Endothelial cell (in vitro differentiated cells): ENCODE data around the gene KRTAP4-4. TPM values are rescaled to one million over a fixed set of nuclear protein-coding genes. Genes with fewer than 3 reads are reported as not detected.

Experiments
- DNase-seq: peaks from one replicate; pipeline ENCODE4 v3.0.0; 2021; ENCODE audit warnings: low spot score
- H3K27ac Mint-ChIP-seq: one replicate; pipeline ENCODE4 v1.8.0; 2021; ENCODE audit warnings: mixed read lengths, inconsistent platforms; ENCODE audit not compliant: unreplicated experiment
- H3K27me3 Mint-ChIP-seq: one replicate; pipeline ENCODE4 v1.8.0; 2021; ENCODE audit warnings: mild to moderate bottlenecking, moderate library complexity, mixed read lengths, inconsistent platforms; ENCODE audit not compliant: unreplicated experiment
- H3K36me3 Mint-ChIP-seq: one replicate; pipeline ENCODE4 v1.8.0; 2021; ENCODE audit warnings: mild to moderate bottlenecking, low read depth, mixed read lengths, inconsistent platforms; ENCODE audit not compliant: unreplicated experiment
- H3K4me1 Mint-ChIP-seq: one replicate; pipeline ENCODE4 v1.8.0; 2021; ENCODE audit warnings: mild to moderate bottlenecking, mixed read lengths, inconsistent platforms; ENCODE audit not compliant: unreplicated experiment
- H3K4me3 Mint-ChIP-seq: one replicate; pipeline ENCODE4 v1.8.0; 2021; ENCODE audit warnings: mild to moderate bottlenecking, mixed read lengths, inconsistent platforms; ENCODE audit not compliant: unreplicated experiment
- H3K9me3 Mint-ChIP-seq: one replicate; pipeline ENCODE4 v1.8.0; 2021; ENCODE audit warnings: mixed read lengths, inconsistent platforms; ENCODE audit not compliant: unreplicated experiment
- total RNA-seq: library from RNA; stranded (reverse); fragmentation: NEBNext Ultra II Directional; extraction: Animal tissue kit (Norgen Biotek cat#: 25700); gene quantifications from one replicate; pipeline ENCODE4 v1.2.1, GENCODE V29; 2021; ENCODE audit not compliant: unreplicated experiment
- TF ChIP-seq, protein P1 (sequence below): fragments of 200-600 bp; sonication (generic); IDR thresholded peaks from one replicate; pipeline ENCODE4 v1.5.0; 2021; ENCODE audit warnings: antibody characterized with exemption; ENCODE audit not compliant: unreplicated experiment

The KRTAP4-4 gene
- total RNA-seq, 1 donor from 2014 or later, result not detected

DNA sequence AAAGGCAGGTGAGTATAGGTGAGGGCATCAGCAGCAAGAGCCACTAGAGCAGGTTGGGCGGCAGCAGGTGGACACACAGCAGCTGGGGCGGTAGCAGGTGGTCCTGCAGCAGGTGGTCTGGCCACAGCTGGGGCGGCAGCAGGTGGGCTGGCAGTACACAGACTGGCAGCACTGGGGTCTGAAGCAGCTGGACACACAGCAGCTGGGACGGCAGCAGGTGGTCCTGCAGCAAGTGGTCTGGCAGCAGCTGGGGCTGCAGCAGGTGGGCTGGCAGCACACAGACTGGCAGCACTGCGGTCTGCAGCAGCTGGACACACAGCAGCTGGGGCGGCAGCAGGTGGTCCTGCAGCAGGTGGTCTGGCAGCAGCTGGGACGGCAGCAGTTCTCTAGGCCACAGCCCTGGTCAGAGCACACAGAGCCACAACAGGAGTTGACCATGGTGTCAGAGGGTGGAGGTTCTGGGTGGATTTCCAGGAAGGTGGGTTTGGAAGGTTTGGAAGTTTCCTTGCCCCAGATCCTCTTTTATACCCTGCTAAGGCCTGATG is 17.3 kb upstream of the KRTAP4-4 start, which contains the start of gene KRTAP4-2:
KRTAP4-2 (minus strand) TSS at position 495 of the 545 bp plus-strand sequence; CDS start at position 438, 57 bp downstream.
- DNase-seq, result no peak
- Mint-ChIP-seq H3K9me3 (no peaks in the 10 kb centered on the region), H3K4me1 (no peaks in the 10 kb centered on the region), H3K27ac (no peak within 1 kb of the TSS), H3K27me3 (no peaks in the 10 kb centered on the region), H3K4me3 (no peak within 1 kb of the TSS), H3K36me3 (no peaks in the 10 kb centered on the region)
- TF ChIP-seq, protein P1, sequence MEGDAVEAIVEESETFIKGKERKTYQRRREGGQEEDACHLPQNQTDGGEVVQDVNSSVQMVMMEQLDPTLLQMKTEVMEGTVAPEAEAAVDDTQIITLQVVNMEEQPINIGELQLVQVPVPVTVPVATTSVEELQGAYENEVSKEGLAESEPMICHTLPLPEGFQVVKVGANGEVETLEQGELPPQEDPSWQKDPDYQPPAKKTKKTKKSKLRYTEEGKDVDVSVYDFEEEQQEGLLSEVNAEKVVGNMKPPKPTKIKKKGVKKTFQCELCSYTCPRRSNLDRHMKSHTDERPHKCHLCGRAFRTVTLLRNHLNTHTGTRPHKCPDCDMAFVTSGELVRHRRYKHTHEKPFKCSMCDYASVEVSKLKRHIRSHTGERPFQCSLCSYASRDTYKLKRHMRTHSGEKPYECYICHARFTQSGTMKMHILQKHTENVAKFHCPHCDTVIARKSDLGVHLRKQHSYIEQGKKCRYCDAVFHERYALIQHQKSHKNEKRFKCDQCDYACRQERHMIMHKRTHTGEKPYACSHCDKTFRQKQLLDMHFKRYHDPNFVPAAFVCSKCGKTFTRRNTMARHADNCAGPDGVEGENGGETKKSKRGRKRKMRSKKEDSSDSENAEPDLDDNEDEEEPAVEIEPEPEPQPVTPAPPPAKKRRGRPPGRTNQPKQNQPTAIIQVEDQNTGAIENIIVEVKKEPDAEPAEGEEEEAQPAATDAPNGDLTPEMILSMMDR, result no peak

DNA sequence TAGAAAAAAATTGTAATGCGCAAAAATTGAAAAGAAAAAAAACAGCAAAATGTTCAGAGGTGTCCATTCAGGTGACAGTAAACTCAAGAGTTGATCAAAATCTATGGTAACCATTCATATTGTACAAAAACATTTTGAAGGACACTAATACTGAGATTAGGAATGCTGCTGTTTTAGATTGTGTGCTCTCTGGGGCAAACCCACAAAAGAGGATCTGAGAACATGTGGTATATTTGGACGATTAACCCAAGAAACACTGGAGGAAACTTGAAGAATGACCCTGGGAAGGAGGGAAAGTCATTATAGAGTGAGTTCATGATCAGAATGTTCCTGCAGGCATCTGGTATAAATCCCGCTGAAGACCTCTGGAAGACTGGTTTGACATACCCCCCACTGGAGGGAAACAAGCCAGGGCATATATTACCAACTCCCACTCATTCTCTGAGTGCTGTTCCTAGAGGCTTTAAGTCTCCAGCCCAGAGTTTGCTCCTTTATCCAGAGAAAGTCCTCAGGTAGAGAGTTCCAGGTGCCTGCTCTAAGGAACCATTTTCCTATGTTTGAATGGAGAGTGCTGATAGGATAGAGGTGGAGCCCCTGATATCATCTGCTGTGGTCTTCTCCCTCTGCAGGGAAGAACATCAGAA is 16.3 kb upstream of the KRTAP4-4 start:
- H3K36me3 Mint-ChIP-seq, result no peaks in the 10 kb centered on the region
- H3K4me3 Mint-ChIP-seq, result no peak overlapping the region
- H3K9me3 Mint-ChIP-seq, result no peaks in the 10 kb centered on the region
- H3K27me3 Mint-ChIP-seq, result no peaks in the 10 kb centered on the region
- DNase-seq, result no peak
- TF ChIP-seq, protein P1, result no peak
- no peaks in the 10 kb centered on the region for H3K4me1 Mint-ChIP-seq
- H3K27ac Mint-ChIP-seq, result no peak overlapping the region

DNA sequence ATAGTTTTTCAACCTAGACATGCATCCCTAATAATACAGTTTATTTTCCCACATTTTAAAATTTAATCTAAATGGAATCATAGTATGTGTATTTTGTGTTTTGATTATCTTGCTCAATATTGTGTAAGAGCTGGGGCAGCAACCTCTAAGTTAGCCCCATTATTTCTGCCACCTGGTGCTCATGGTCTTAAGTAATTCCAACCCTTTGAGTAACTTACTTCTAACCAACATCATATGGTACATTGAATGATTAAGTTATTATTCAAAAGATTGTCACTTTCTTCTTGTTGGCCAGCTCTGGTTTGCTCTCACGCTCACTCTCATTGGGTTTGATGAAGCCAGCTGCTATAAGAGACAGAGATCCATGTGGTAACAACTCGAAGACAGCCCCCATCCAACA is 11.3 kb upstream of the KRTAP4-4 start:
- DNase-seq, result no peak
- Mint-ChIP-seq H3K27ac (no peak overlapping the region), H3K4me3 (no peak overlapping the region), H3K4me1 (no peaks in the 10 kb centered on the region), H3K27me3 (no peaks in the 10 kb centered on the region), H3K9me3 (no peaks in the 10 kb centered on the region), H3K36me3 (no peaks in the 10 kb centered on the region)
- TF ChIP-seq, protein P1, result no peak

DNA sequence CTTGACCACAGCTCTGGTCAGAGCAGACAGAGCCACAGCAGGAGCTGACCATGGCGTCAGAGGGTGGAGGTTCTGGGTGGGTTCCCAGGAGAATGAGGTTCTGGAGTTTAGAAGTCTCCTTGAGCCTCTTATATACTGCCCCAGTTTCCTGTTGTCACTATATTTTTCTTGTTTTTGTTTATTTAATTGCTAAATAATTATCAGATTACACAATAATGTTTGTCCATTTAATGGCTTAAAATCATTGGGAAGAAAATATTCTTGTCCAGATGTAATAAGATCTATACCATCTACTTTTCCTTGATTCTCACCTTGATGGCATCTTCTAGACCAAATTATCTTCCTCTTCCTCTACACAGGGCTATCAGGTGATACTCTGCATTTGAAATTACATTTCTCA is 7.6 kb upstream of the KRTAP4-4 start, which contains the start of gene KRTAP4-3:
KRTAP4-3 (minus strand) TSS at position 101 of the 400 bp plus-strand sequence; CDS start at position 52, 49 bp downstream.
- no peaks in the 10 kb centered on the region for H3K27me3 Mint-ChIP-seq
- TF ChIP-seq, protein P1, result no peak
- no peaks in the 10 kb centered on the region for H3K36me3 Mint-ChIP-seq
- no peaks in the 10 kb centered on the region for H3K4me1 Mint-ChIP-seq
- DNase-seq, result no peak
- H3K27ac Mint-ChIP-seq, result no peak within 1 kb of the TSS
- no peak within 1 kb of the TSS for H3K4me3 Mint-ChIP-seq
- H3K9me3 Mint-ChIP-seq, result no peaks in the 10 kb centered on the region

DNA sequence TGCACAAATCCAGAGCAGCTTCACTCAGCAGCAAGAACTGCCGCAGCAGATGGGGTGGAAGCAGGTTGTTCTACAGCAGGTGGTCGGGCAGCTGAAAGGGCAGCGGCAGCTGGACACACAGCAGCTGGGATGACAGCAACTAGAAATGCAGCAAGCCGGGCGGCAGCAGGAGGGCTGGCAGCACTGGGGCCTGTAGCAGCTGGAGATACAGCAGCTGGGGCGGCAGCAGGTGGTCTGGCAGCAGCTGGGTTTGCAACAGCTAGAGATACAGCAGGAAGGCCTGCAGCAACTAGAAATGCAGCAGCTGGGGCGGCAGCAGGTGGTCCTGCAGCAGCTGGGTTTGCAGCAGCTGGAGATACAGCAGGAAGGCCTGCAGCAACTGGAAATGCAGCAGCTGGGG is 7.0 kb upstream of the KRTAP4-4 start:
- H3K9me3 Mint-ChIP-seq, result no peaks in the 10 kb centered on the region
- H3K36me3 Mint-ChIP-seq, result no peaks in the 10 kb centered on the region
- H3K27ac Mint-ChIP-seq, result no peak overlapping the region
- H3K4me3 Mint-ChIP-seq, result no peak overlapping the region
- TF ChIP-seq, protein P1, result no peak
- DNase-seq, result no peak
- H3K27me3 Mint-ChIP-seq, result no peaks in the 10 kb centered on the region
- H3K4me1 Mint-ChIP-seq, result no peaks in the 10 kb centered on the region
